Lung (tissue), 12 donors: Measurements from ENCODE around the gene PCDHGC3. TPM values are rescaled to one million over a fixed set of nuclear protein-coding genes. Genes with fewer than 3 reads are reported as not detected.

Experiments
- ATAC-seq: fragments of 200-7000 bp; cut with Tn5 transposase; one replicate; pipeline ENCODE4 v1.9.1; 2020; ENCODE audit warnings: moderate number of reproducible peaks; ENCODE audit not compliant: insufficient read depth, low FRiP score
- DNase-seq, 3 donors: peaks; one replicate each; pipeline ENCODE4 v3.0.0-alpha.2; 2013 to 2017
- H3K27ac ChIP-seq, 2 donors: one replicate each; pipeline ENCODE4 v1.5.1; 2013; ENCODE audit warnings: mild to moderate bottlenecking in 2 of 2, moderate library complexity in 2 of 2, control low read depth in 1 of 2, inconsistent platforms in 1 of 2, low read depth in 1 of 2, low read length in 1 of 2
- H3K27me3 ChIP-seq, 3 donors: one replicate each; pipeline ENCODE4 v1.5.1; 2013; ENCODE audit warnings: low read length in 2 of 3; ENCODE audit not compliant: control insufficient read depth in 3 of 3, insufficient read depth in 3 of 3
- H3K36me3 ChIP-seq, 4 donors: one replicate each; pipeline ENCODE4 v1.5.1; 2013; ENCODE audit warnings: low read length in 4 of 4, mild to moderate bottlenecking in 1 of 4, moderate library complexity in 1 of 4; ENCODE audit not compliant: control insufficient read depth in 4 of 4, insufficient read depth in 4 of 4
- H3K4me1 ChIP-seq, 5 donors: one replicate each; pipeline ENCODE4 v1.5.1; 2013; ENCODE audit warnings: low read length in 5 of 5, mild to moderate bottlenecking in 2 of 5, moderate library complexity in 1 of 5; ENCODE audit not compliant: control insufficient read depth in 5 of 5, insufficient read depth in 5 of 5
- H3K4me3 ChIP-seq: one replicate; pipeline ENCODE4 v1.5.1; 2013; ENCODE audit warnings: mild to moderate bottlenecking, control low read depth, moderate library complexity
- H3K9ac ChIP-seq, 2 donors: one replicate each; pipeline ENCODE4 v1.5.1; 2013; ENCODE audit warnings: low read length in 2 of 2, control low read depth in 1 of 2; ENCODE audit not compliant: insufficient read depth in 1 of 2
- H3K9me3 ChIP-seq, 4 donors: one replicate each; pipeline ENCODE4 v1.5.1; 2013; ENCODE audit warnings: low read length in 3 of 4, mild to moderate bottlenecking in 1 of 4, moderate library complexity in 1 of 4; ENCODE audit not compliant: control insufficient read depth in 4 of 4, insufficient read depth in 3 of 4
- CTCF ChIP-seq: IDR thresholded peaks from 2 replicates; pipeline ENCODE4 v1.5.1; 2012; ENCODE audit warnings: mild to moderate bottlenecking; ENCODE audit errors: control extremely low read depth, extremely low read depth
- WGBS, 2 donors: extraction: QIAGEN DNeasy Blood & Tissue Kit; methylation state at CpG; one replicate each; pipeline ENCODE4 v1.1.7; 2013; 5-methylcytosine and 5-hydroxymethylcytosine counted together
- polyA plus RNA-seq, 2 donors: library from polyadenylated mRNA; stranded (reverse); fragments of 200-250 nt; gene quantifications; one replicate each; pipeline ENCODE4 v1.2.1, GENCODE V29; 2013
- total RNA-seq, 2 donors: library from RNA; depleted of rRNA in 1 of 2; stranded (reverse); fragments of >200 nt in 1 of 2; gene quantifications; one replicate each; pipeline ENCODE4 v1.2.1, GENCODE V29; 2014 to 2021
- donor health status: control.
- donor health status: control.
- donor health status: Bipolar disorder and iron deficiency.
- donor health status: healthy.
- donor health status: DM: yes; HTN: yes; CAD: no.

Gene PCDHGC3
- total and polyA plus RNA-seq, 4 donors: 44.8 to 116 (median 68.7) TPM

DNA sequence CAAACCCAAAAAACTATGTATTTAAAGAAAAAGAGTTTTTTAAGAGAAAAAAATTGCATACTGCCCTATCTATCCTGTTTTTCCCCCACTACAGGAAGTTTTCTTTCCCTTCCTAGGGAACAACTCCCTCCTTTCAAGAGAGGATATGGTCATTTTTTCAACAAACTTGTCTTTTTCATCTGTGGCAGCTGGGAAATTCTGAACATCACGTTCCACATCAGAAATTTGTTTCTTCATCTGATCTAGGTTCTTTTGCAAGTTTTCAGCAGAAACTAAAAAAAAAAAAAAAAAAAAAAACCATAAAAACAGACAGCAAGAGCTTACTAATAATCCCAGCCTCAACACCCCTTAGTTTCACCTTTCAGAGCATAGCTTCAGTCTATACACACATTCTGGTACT is 51.7 kb downstream of the PCDHGC3 start:
- H3K9me3 ChIP-seq: no peaks in the 10 kb centered on the region
- peaks cover 3 to 88% (median 35%) of the 10 kb centered on the region in 5 donors for H3K4me1 ChIP-seq
- peaks cover 3 to 39% (median 10%) of the 10 kb centered on the region in 4 donors for H3K36me3 ChIP-seq
- TF ChIP-seq CTCF: no peak
- 67% methylated on average over 1 of the region's 1 CpG for WGBS, 2 donors
- DNase-seq (peak in 2 of 3 donors; percentile 78 to 88), ATAC-seq (no peak)
- no peak overlapping the region for H3K4me3 ChIP-seq
- no peaks in the 10 kb centered on the region for H3K27me3 ChIP-seq
- peak overlapping the region in 1 of 2 donors; percentile 74 for H3K27ac ChIP-seq
- H3K9ac ChIP-seq: peak overlapping the region in 1 of 2 donors; percentile 23

Other genes starting within 250 kb of the PCDHGC3 start
- gene PCDHB15, start 230.6 kb upstream of the PCDHGC3 start, total RNA-seq: 1 to 10 TPM; 3.2 to 8.0 TPM
- gene PCDHB15, start 230.6 kb upstream of the PCDHGC3 start, polyA plus RNA-seq: 1 to 10 TPM; 1.4 to 1.8 TPM
- gene SLC25A2, start 171.9 kb upstream of the PCDHGC3 start, total RNA-seq: under 1 TPM; 0.17 to 0.83 TPM
- under 1 TPM; 0.05 to 0.22 TPM for gene SLC25A2, start 171.9 kb upstream of the PCDHGC3 start, polyA plus RNA-seq
- gene TAF7, start 155.2 kb upstream of the PCDHGC3 start, total RNA-seq: 10 to 100 TPM; 51.4 to 97.1 TPM
- gene TAF7, start 155.2 kb upstream of the PCDHGC3 start, polyA plus RNA-seq: 10 to 100 TPM; 29.9 to 76.2 TPM
- gene PCDHGA1, start 145.5 kb upstream of the PCDHGC3 start, total RNA-seq: under 1 TPM; 0.57 to 0.71 TPM
- gene PCDHGA1, start 145.5 kb upstream of the PCDHGC3 start, polyA plus RNA-seq: under 1 TPM; 0.15 to 0.16 TPM
- 1 to 10 TPM; 5.5 to 7.7 TPM for gene PCDHGA2, start 137.2 kb upstream of the PCDHGC3 start, total RNA-seq
- 1 to 10 TPM in 1 of 2 donors, under 1 TPM in 1; 0.39 to 1.1 TPM for gene PCDHGA2, start 137.2 kb upstream of the PCDHGC3 start, polyA plus RNA-seq
- gene PCDHGA3, start 132.1 kb upstream of the PCDHGC3 start, total RNA-seq: 1 to 10 TPM; 2.1 to 5.1 TPM
- under 1 TPM; 0.26 to 0.45 TPM for gene PCDHGA3, start 132.1 kb upstream of the PCDHGC3 start, polyA plus RNA-seq
- gene PCDHGB1, start 125.9 kb upstream of the PCDHGC3 start, total RNA-seq: 1 to 10 TPM; 2.4 to 8.4 TPM
- gene PCDHGB1, start 125.9 kb upstream of the PCDHGC3 start, polyA plus RNA-seq: under 1 TPM; 0.17 to 0.20 TPM
- 1 to 10 TPM; 4.6 to 7.0 TPM for gene PCDHGA4, start 120.9 kb upstream of the PCDHGC3 start, total RNA-seq
- under 1 TPM; 0.35 to 0.48 TPM for gene PCDHGA4, start 120.9 kb upstream of the PCDHGC3 start, polyA plus RNA-seq
- 10 to 100 TPM in 1 of 2 donors, 1 to 10 TPM in 1; 4.6 to 10.1 TPM for gene PCDHGB2, start 116.0 kb upstream of the PCDHGC3 start, total RNA-seq
- under 1 TPM; 0.28 to 0.48 TPM for gene PCDHGB2, start 116.0 kb upstream of the PCDHGC3 start, polyA plus RNA-seq
- gene PCDHGA5, start 111.8 kb upstream of the PCDHGC3 start, total RNA-seq: 1 to 10 TPM; 2.9 to 9.3 TPM
- gene PCDHGA5, start 111.8 kb upstream of the PCDHGC3 start, polyA plus RNA-seq: under 1 TPM; 0.31 to 0.32 TPM
- gene PCDHGB3, start 105.7 kb upstream of the PCDHGC3 start, total RNA-seq: 1 to 10 TPM; 3.2 to 7.9 TPM
- under 1 TPM; 0.18 to 0.24 TPM for gene PCDHGB3, start 105.7 kb upstream of the PCDHGC3 start, polyA plus RNA-seq
- gene PCDHGA6, start 102.1 kb upstream of the PCDHGC3 start, total RNA-seq: 1 to 10 TPM; 4.9 to 8.5 TPM
- gene PCDHGA6, start 102.1 kb upstream of the PCDHGC3 start, polyA plus RNA-seq: under 1 TPM; 0.59 to 0.96 TPM
- gene PCDHGA7, start 93.2 kb upstream of the PCDHGC3 start, total RNA-seq: 1 to 10 TPM; 2.9 to 6.3 TPM
- under 1 TPM; 0.23 to 0.30 TPM for gene PCDHGA7, start 93.2 kb upstream of the PCDHGC3 start, polyA plus RNA-seq
- gene PCDHGB4, start 88.3 kb upstream of the PCDHGC3 start, total RNA-seq: 10 to 100 TPM in 1 of 2 donors, 1 to 10 TPM in 1; 6.9 to 12.1 TPM
- 1 to 10 TPM in 1 of 2 donors, under 1 TPM in 1; 0.31 to 1.0 TPM for gene PCDHGB4, start 88.3 kb upstream of the PCDHGC3 start, polyA plus RNA-seq
- 1 to 10 TPM; 1.9 to 7.3 TPM for gene PCDHGA8, start 83.3 kb upstream of the PCDHGC3 start, total RNA-seq
- gene PCDHGA8, start 83.3 kb upstream of the PCDHGC3 start, polyA plus RNA-seq: under 1 TPM; 0.06 to 0.18 TPM
- 10 to 100 TPM in 1 of 2 donors, 1 to 10 TPM in 1; 10.0 to 14.3 TPM for gene PCDHGB5, start 78.0 kb upstream of the PCDHGC3 start, total RNA-seq
- gene PCDHGB5, start 78.0 kb upstream of the PCDHGC3 start, polyA plus RNA-seq: 1 to 10 TPM; 1.2 to 2.5 TPM
- gene PCDHGA9, start 73.2 kb upstream of the PCDHGC3 start, total RNA-seq: 10 to 100 TPM in 1 of 2 donors, 1 to 10 TPM in 1; 4.8 to 13.8 TPM
- gene PCDHGA9, start 73.2 kb upstream of the PCDHGC3 start, polyA plus RNA-seq: under 1 TPM; 0.59 to 0.90 TPM
- gene PCDHGB6, start 67.9 kb upstream of the PCDHGC3 start, total RNA-seq: 10 to 100 TPM in 1 of 2 donors, 1 to 10 TPM in 1; 6.1 to 11.6 TPM
- gene PCDHGB6, start 67.9 kb upstream of the PCDHGC3 start, polyA plus RNA-seq: 1 to 10 TPM; 1.1 to 2.2 TPM
- gene PCDHGA10, start 63.0 kb upstream of the PCDHGC3 start, total RNA-seq: 10 to 100 TPM in 1 of 2 donors, 1 to 10 TPM in 1; 5.7 to 12.9 TPM
- under 1 TPM; 0.89 to 0.96 TPM for gene PCDHGA10, start 63.0 kb upstream of the PCDHGC3 start, polyA plus RNA-seq
- gene PCDHGB7, start 58.3 kb upstream of the PCDHGC3 start, total RNA-seq: 10 to 100 TPM; 16.6 to 18.1 TPM
- gene PCDHGB7, start 58.3 kb upstream of the PCDHGC3 start, polyA plus RNA-seq: 1 to 10 TPM; 1.6 to 4.7 TPM
- gene PCDHGA11, start 54.9 kb upstream of the PCDHGC3 start, total RNA-seq: 10 to 100 TPM in 1 of 2 donors, 1 to 10 TPM in 1; 3.8 to 11.1 TPM
- under 1 TPM; 0.65 to 0.81 TPM for gene PCDHGA11, start 54.9 kb upstream of the PCDHGC3 start, polyA plus RNA-seq
- gene PCDHGA12, start 45.5 kb upstream of the PCDHGC3 start, total RNA-seq: 1 to 10 TPM; 5.6 to 7.9 TPM
- gene PCDHGA12, start 45.5 kb upstream of the PCDHGC3 start, polyA plus RNA-seq: 1 to 10 TPM; 1.2 to 1.6 TPM
- 1 to 10 TPM; 3.1 to 8.7 TPM for gene PCDHGC4, start 9.1 kb downstream of the PCDHGC3 start, total RNA-seq
- under 1 TPM; 0.08 to 0.24 TPM for gene PCDHGC4, start 9.1 kb downstream of the PCDHGC3 start, polyA plus RNA-seq
- gene PCDHGC5, start 13.1 kb downstream of the PCDHGC3 start, total RNA-seq: 1 to 10 TPM; 2.7 to 5.1 TPM
- gene PCDHGC5, start 13.1 kb downstream of the PCDHGC3 start, polyA plus RNA-seq: under 1 TPM; 0.14 to 0.39 TPM
- 100 to 1,000 TPM in 1 of 2 donors, 10 to 100 TPM in 1; 41.7 to 151 TPM for gene DIAPH1, start 143.0 kb downstream of the PCDHGC3 start, total RNA-seq
- gene DIAPH1, start 143.0 kb downstream of the PCDHGC3 start, polyA plus RNA-seq: 10 to 100 TPM; 54.0 to 74.8 TPM
- 10 to 100 TPM; 52.3 to 62.5 TPM for gene HDAC3, start 160.9 kb downstream of the PCDHGC3 start, total RNA-seq
- gene HDAC3, start 160.9 kb downstream of the PCDHGC3 start, polyA plus RNA-seq: 10 to 100 TPM; 35.1 to 41.2 TPM
- 1 to 10 TPM; 1.2 to 6.5 TPM for gene RELL2, start 161.0 kb downstream of the PCDHGC3 start, total RNA-seq
- 1 to 10 TPM; 5.9 to 6.9 TPM for gene RELL2, start 161.0 kb downstream of the PCDHGC3 start, polyA plus RNA-seq
- 10 to 100 TPM; 20.3 to 23.2 TPM for gene FCHSD1, start 175.5 kb downstream of the PCDHGC3 start, total RNA-seq
- gene FCHSD1, start 175.5 kb downstream of the PCDHGC3 start, polyA plus RNA-seq: 10 to 100 TPM; 12.2 to 15.0 TPM
- 10 to 100 TPM; 20.5 to 26.6 TPM for gene ARAP3, start 206.3 kb downstream of the PCDHGC3 start, total RNA-seq
- gene ARAP3, start 206.3 kb downstream of the PCDHGC3 start, polyA plus RNA-seq: 10 to 100 TPM; 15.7 to 19.0 TPM